ENCODE data around the gene ILDR2.

Gene ILDR2

GRCh38 chr1:166988974-166989515, 13.7 kb upstream of the ILDR2 start, which contains the start of gene MAEL:
Gene MAEL, plus strand, starts transcription at chr1:166989280. Its CDS starts 73 bp downstream, at chr1:166989353.
- Histone ChIP-seq H3K36me3 (ENCODE audit: control insufficient read depth, insufficient read depth, low read length) (no peaks in the 10 kb centered on the region), H3K9ac (ENCODE audit: low read length) (no peak within 1 kb of the TSS), H3K4me1 (ENCODE audit: control insufficient read depth, insufficient read depth, low read length) (no peaks in the 10 kb centered on the region), H3K27me3 (ENCODE audit: control insufficient read depth, insufficient read depth, low read length) (peaks cover under 1% of the 10 kb centered on the region), H3K9me3 (ENCODE audit: control insufficient read depth, low read length) (no peaks in the 10 kb centered on the region), H3K4me3 (ENCODE audit: low read length) (no peak within 1 kb of the TSS)

DNA sequence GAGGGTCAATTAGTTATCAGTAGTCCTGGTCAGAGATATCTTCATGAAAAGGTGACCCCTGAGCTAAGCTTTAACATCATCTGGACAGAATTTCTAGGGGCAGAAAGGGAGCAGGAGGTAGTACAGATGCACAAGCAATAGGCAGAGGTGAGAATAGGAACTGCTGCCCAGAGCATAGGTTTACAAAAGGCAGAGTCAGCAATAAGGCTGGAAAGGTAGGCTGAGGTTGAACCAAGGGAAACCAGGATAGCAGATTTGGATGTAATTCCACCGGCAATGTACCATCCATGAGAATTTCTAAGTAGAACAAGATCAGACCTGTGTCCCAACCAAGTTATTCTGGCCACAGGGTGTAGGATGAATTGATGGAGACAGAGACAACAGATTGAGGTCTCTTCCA, 6.2 kb upstream of the ILDR2 start:
- Histone ChIP-seq H3K27me3 (ENCODE audit: control insufficient read depth, insufficient read depth, low read length) (peaks cover 24% of the 10 kb centered on the region), H3K9ac (ENCODE audit: low read length) (no peak overlapping the region), H3K4me1 (ENCODE audit: control insufficient read depth, insufficient read depth, low read length) (no peaks in the 10 kb centered on the region), H3K4me3 (ENCODE audit: low read length) (no peak overlapping the region), H3K9me3 (ENCODE audit: control insufficient read depth, low read length) (no peaks in the 10 kb centered on the region), H3K36me3 (ENCODE audit: control insufficient read depth, insufficient read depth, low read length) (no peaks in the 10 kb centered on the region)

- no peaks in the 10 kb centered on the region for H3K9me3 ChIP-seq (ENCODE audit: control insufficient read depth, low read length)
- H3K4me3 ChIP-seq (ENCODE audit: low read length): no peak overlapping the region
- H3K27me3 ChIP-seq (ENCODE audit: control insufficient read depth, insufficient read depth, low read length): peaks cover 31% of the 10 kb centered on the region
- H3K9ac ChIP-seq (ENCODE audit: low read length): no peak overlapping the region
- no peaks in the 10 kb centered on the region for H3K4me1 ChIP-seq (ENCODE audit: control insufficient read depth, insufficient read depth, low read length)
- H3K36me3 ChIP-seq (ENCODE audit: control insufficient read depth, insufficient read depth, low read length): no peaks in the 10 kb centered on the region
These were observed 5.5 kb upstream of the ILDR2 start for GRCh38 chr1:166980818-166981217.

- Histone ChIP-seq H3K27me3 (ENCODE audit: control insufficient read depth, insufficient read depth, low read length) (peaks cover 34% of the 10 kb centered on the region), H3K36me3 (ENCODE audit: control insufficient read depth, insufficient read depth, low read length) (no peaks in the 10 kb centered on the region), H3K4me1 (ENCODE audit: control insufficient read depth, insufficient read depth, low read length) (no peaks in the 10 kb centered on the region), H3K9me3 (ENCODE audit: control insufficient read depth, low read length) (no peaks in the 10 kb centered on the region), H3K9ac (ENCODE audit: low read length) (no peak overlapping the region), H3K4me3 (ENCODE audit: low read length) (no peak overlapping the region)
These were observed 5.0 kb upstream of the ILDR2 start for GRCh38 chr1:166980383-166980782.

GRCh38 chr1:166978821-166979220, 3.5 kb upstream of the ILDR2 start:
- H3K36me3 ChIP-seq (ENCODE audit: control insufficient read depth, insufficient read depth, low read length): no peaks in the 10 kb centered on the region
- H3K4me3 ChIP-seq (ENCODE audit: low read length): no peak overlapping the region
- no peaks in the 10 kb centered on the region for H3K9me3 ChIP-seq (ENCODE audit: control insufficient read depth, low read length)
- H3K9ac ChIP-seq (ENCODE audit: low read length): no peak overlapping the region
- H3K4me1 ChIP-seq (ENCODE audit: control insufficient read depth, insufficient read depth, low read length): no peaks in the 10 kb centered on the region
- H3K27me3 ChIP-seq (ENCODE audit: control insufficient read depth, insufficient read depth, low read length): peaks cover 44% of the 10 kb centered on the region

GRCh38 chr1:166977951-166978350, 2.6 kb upstream of the ILDR2 start:
- Histone ChIP-seq H3K36me3 (ENCODE audit: control insufficient read depth, insufficient read depth, low read length) (no peaks in the 10 kb centered on the region), H3K4me3 (ENCODE audit: low read length) (no peak overlapping the region), H3K4me1 (ENCODE audit: control insufficient read depth, insufficient read depth, low read length) (no peaks in the 10 kb centered on the region), H3K9me3 (ENCODE audit: control insufficient read depth, low read length) (no peaks in the 10 kb centered on the region), H3K9ac (ENCODE audit: low read length) (no peak overlapping the region), H3K27me3 (ENCODE audit: control insufficient read depth, insufficient read depth, low read length) (peaks cover 52% of the 10 kb centered on the region)

DNA sequence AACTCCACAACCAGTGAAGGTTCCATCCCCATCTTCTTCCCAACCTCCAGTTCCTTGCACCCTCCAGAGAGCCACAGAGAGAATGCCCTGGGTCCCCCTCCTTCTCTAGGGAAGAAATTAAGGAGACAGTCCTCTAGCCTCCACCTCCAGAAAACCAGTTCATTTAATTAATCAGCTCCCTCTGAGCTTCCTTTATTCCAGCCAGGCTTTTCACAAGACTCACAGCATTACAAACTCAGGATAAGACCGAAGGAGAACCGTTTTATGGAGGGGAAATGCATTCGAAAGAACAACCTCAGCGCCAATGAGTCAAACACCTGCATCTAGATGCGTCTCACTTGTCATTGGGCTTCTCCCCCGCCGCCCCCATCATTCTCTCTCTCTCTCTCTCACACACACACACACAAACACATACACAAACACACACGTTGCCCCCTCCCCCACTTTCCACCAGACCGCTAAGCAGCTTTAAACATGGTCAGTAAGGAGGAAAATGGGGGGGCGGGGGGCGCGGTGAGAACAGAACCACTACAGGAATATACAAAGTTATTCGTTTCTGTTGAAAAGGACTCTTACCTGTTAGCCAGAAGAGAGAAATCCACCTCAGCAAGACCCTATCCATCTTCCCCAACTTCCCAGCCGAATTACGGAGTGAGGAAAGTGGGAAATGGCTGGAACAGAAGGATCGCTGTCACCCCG, 544 bp downstream of the ILDR2 start:
- no peak overlapping the region for H3K4me3 ChIP-seq (ENCODE audit: low read length)
- no peaks in the 10 kb centered on the region for H3K36me3 ChIP-seq (ENCODE audit: control insufficient read depth, insufficient read depth, low read length)
- peaks cover 74% of the 10 kb centered on the region for H3K27me3 ChIP-seq (ENCODE audit: control insufficient read depth, insufficient read depth, low read length)

DNA sequence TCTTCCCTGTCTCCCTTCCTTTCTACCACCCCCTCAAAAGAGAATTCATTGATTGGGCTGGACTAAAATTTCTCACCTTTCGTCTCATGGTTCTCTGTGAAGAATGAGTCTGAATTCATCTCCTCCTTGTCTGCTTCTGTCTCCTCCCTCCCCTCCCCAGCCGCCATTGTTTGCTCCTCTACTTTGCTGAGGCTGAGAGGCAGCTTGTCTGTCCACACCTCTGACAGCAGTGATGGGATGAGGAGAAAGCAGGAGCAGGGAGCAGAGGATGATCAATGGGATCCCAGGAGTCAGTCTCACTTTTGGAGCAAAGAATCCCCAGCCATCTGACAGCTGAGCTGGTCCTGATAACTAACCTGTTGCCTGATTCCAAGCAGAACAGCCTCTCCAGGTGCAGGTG, 2.5 kb downstream of the ILDR2 start:
- no peaks in the 10 kb centered on the region for H3K4me1 ChIP-seq (ENCODE audit: control insufficient read depth, insufficient read depth, low read length)
- no peak overlapping the region for H3K4me3 ChIP-seq (ENCODE audit: low read length)
- H3K36me3 ChIP-seq (ENCODE audit: control insufficient read depth, insufficient read depth, low read length): no peaks in the 10 kb centered on the region
- H3K27me3 ChIP-seq (ENCODE audit: control insufficient read depth, insufficient read depth, low read length): peaks cover 66% of the 10 kb centered on the region
- H3K9ac ChIP-seq (ENCODE audit: low read length): no peak overlapping the region
- H3K9me3 ChIP-seq (ENCODE audit: control insufficient read depth, low read length): no peaks in the 10 kb centered on the region

More for the DNA sequence above, 544 bp downstream of the ILDR2 start:
- H3K9ac ChIP-seq (ENCODE audit: low read length): no peak overlapping the region
- no peaks in the 10 kb centered on the region for H3K9me3 ChIP-seq (ENCODE audit: control insufficient read depth, low read length)
- H3K4me1 ChIP-seq (ENCODE audit: control insufficient read depth, insufficient read depth, low read length): no peaks in the 10 kb centered on the region

DNA sequence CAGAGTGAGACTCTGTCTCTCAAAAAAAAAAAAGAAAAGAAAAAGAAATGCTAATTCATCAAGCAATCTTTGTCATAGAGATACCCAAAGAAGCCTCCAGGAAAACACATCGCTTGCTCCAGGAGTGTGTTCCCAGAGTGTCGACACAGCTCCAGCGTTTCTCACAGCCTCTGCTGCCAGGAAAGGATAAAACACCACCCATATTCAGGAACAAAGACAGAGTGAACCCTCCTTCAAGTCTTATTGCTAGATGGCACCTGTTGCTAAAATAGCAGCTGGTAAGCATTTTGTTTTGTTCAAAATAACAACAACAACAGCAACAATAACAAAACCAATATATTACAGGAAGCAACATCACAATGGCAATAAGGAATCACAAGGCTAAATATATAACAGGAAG, 3.1 kb downstream of the ILDR2 start:
- Histone ChIP-seq H3K27me3 (ENCODE audit: control insufficient read depth, insufficient read depth, low read length) (peaks cover 60% of the 10 kb centered on the region), H3K36me3 (ENCODE audit: control insufficient read depth, insufficient read depth, low read length) (no peaks in the 10 kb centered on the region), H3K4me1 (ENCODE audit: control insufficient read depth, insufficient read depth, low read length) (no peaks in the 10 kb centered on the region), H3K9ac (ENCODE audit: low read length) (no peak overlapping the region), H3K4me3 (ENCODE audit: low read length) (no peak overlapping the region), H3K9me3 (ENCODE audit: control insufficient read depth, low read length) (no peaks in the 10 kb centered on the region)

DNA sequence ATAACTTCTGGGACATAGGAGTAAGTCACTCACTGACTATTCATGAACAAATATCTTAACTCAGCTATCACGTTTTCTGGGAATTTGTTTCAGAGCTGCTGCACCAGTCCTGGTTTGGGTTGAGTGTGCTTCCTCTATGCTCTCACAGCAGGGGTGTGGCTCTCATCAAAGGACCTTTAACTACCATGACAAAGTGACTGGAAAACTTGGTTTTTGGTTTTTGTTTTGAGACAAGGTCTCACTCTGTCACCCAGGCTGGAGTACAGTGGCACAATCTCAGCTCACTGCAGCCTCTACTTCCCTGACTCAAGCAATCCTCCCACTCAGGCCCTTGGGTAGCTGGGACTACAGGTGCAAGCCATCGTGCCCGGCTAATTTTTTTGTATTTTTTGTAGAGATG, 4.1 kb downstream of the ILDR2 start:
- Histone ChIP-seq H3K4me1 (ENCODE audit: control insufficient read depth, insufficient read depth, low read length) (no peaks in the 10 kb centered on the region), H3K36me3 (ENCODE audit: control insufficient read depth, insufficient read depth, low read length) (no peaks in the 10 kb centered on the region), H3K9ac (ENCODE audit: low read length) (no peak overlapping the region), H3K27me3 (ENCODE audit: control insufficient read depth, insufficient read depth, low read length) (peaks cover 52% of the 10 kb centered on the region), H3K4me3 (ENCODE audit: low read length) (no peak overlapping the region), H3K9me3 (ENCODE audit: control insufficient read depth, low read length) (no peaks in the 10 kb centered on the region)

GRCh38 chr1:166969074-166969677, 6.2 kb downstream of the ILDR2 start:
- H3K4me1 ChIP-seq (ENCODE audit: control insufficient read depth, insufficient read depth, low read length): no peaks in the 10 kb centered on the region
- no peaks in the 10 kb centered on the region for H3K9me3 ChIP-seq (ENCODE audit: control insufficient read depth, low read length)
- no peak overlapping the region for H3K4me3 ChIP-seq (ENCODE audit: low read length)
- peaks cover 36% of the 10 kb centered on the region for H3K27me3 ChIP-seq (ENCODE audit: control insufficient read depth, insufficient read depth, low read length)
- H3K9ac ChIP-seq (ENCODE audit: low read length): no peak overlapping the region
- no peaks in the 10 kb centered on the region for H3K36me3 ChIP-seq (ENCODE audit: control insufficient read depth, insufficient read depth, low read length)

GRCh38 chr1:166960858-166961474, 14.4 kb downstream of the ILDR2 start:
- no peaks in the 10 kb centered on the region for H3K4me1 ChIP-seq (ENCODE audit: control insufficient read depth, insufficient read depth, low read length)
- no peaks in the 10 kb centered on the region for H3K36me3 ChIP-seq (ENCODE audit: control insufficient read depth, insufficient read depth, low read length)
- H3K27me3 ChIP-seq (ENCODE audit: control insufficient read depth, insufficient read depth, low read length): no peaks in the 10 kb centered on the region
- H3K9ac ChIP-seq (ENCODE audit: low read length): no peak overlapping the region
- H3K4me3 ChIP-seq (ENCODE audit: low read length): no peak overlapping the region
- no peaks in the 10 kb centered on the region for H3K9me3 ChIP-seq (ENCODE audit: control insufficient read depth, low read length)

Data from mucosa of stomach (tissue), 1 donor.